CD4-positive, alpha-beta T cell treated with Interleukin-12 subunit alpha and Interleukin-12 subunit beta, for 1 hour (primary cell): ENCODE measurements around the gene CHST11.

Experiments
- DNase-seq: peaks from one replicate; pipeline ENCODE4 v3.0.0-alpha.2; 2020

CHST11 gene

GRCh38 chr12:104434129-104434528 is 22.6 kb upstream of the CHST11 start:
- DNase-seq = no peak

- no peak for DNase-seq
These were observed 21.6 kb upstream of the CHST11 start for GRCh38 chr12:104435175-104435574.

GRCh38 chr12:104435765-104436164 is 21.0 kb upstream of the CHST11 start:
- no peak for DNase-seq

- no peak for DNase-seq
These were observed 20.0 kb upstream of the CHST11 start for GRCh38 chr12:104436790-104437189.

- DNase-seq = no peak
These were observed 18.6 kb upstream of the CHST11 start for GRCh38 chr12:104438134-104438533.

- DNase-seq = no peak
These were observed 17.6 kb upstream of the CHST11 start for GRCh38 chr12:104439137-104439536.

GRCh38 chr12:104443008-104443407 is 13.7 kb upstream of the CHST11 start:
- DNase-seq = no peak

- DNase-seq = no peak
These were observed 9.9 kb upstream of the CHST11 start for GRCh38 chr12:104446646-104447421.

GRCh38 chr12:104448031-104448430 is 8.7 kb upstream of the CHST11 start:
- DNase-seq = no peak

GRCh38 chr12:104448451-104448850 is 8.3 kb upstream of the CHST11 start:
- no peak for DNase-seq

GRCh38 chr12:104450700-104451099 is 6.0 kb upstream of the CHST11 start:
- DNase-seq = no peak

GRCh38 chr12:104452087-104452486 is 4.7 kb upstream of the CHST11 start:
- no peak for DNase-seq

- no peak for DNase-seq
These were observed 3.6 kb upstream of the CHST11 start for GRCh38 chr12:104453133-104453532.

- no peak for DNase-seq
These were observed 1.8 kb upstream of the CHST11 start for GRCh38 chr12:104454997-104455396.

GRCh38 chr12:104455578-104456416 is 951 bp upstream of the CHST11 start:
- DNase-seq = no peak

GRCh38 chr12:104456950-104457745 is 400 bp downstream of the CHST11 start:
- peak; percentile 63 for DNase-seq

- DNase-seq = peak; percentile 63
These were observed 1.3 kb downstream of the CHST11 start for GRCh38 chr12:104457746-104458693.

- DNase-seq = no peak
These were observed 2.1 kb downstream of the CHST11 start for GRCh38 chr12:104458694-104459367.

- no peak for DNase-seq
These were observed 2.7 kb downstream of the CHST11 start for GRCh38 chr12:104459368-104459909.

GRCh38 chr12:104460041-104460719 is 3.4 kb downstream of the CHST11 start:
- DNase-seq = no peak
